Measurements from ENCODE around the gene TBL1X.
"Not testable (repeated sequence)": the region's sequence is repeated elsewhere in the genome, so short reads cannot be mapped to it uniquely, and the experiment has no call there.

TBL1X gene

GRCh38 chrX:9724711-9725110, 259.9 kb downstream of the TBL1X start:
- no peak for DNase-seq

DNA sequence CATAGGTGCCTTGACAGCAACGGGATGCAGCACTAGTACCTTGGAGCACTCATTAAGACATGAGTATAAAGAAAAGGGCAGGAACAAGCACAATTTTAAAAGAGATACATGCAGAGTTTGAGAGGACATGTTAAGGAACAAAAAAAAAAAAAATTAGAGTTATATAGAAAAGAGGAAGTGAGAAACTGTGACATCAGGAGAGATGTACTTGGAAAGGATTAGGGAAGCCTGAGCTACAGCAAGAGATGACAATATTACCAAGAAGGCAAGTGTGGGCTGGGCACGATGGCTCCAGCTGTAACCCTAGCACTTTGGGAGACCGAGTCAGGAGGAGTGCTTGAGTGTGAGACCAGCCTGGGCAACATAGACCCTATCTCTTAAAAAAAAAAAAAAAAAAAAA, 263.4 kb downstream of the TBL1X start:
- no peak for DNase-seq

DNA sequence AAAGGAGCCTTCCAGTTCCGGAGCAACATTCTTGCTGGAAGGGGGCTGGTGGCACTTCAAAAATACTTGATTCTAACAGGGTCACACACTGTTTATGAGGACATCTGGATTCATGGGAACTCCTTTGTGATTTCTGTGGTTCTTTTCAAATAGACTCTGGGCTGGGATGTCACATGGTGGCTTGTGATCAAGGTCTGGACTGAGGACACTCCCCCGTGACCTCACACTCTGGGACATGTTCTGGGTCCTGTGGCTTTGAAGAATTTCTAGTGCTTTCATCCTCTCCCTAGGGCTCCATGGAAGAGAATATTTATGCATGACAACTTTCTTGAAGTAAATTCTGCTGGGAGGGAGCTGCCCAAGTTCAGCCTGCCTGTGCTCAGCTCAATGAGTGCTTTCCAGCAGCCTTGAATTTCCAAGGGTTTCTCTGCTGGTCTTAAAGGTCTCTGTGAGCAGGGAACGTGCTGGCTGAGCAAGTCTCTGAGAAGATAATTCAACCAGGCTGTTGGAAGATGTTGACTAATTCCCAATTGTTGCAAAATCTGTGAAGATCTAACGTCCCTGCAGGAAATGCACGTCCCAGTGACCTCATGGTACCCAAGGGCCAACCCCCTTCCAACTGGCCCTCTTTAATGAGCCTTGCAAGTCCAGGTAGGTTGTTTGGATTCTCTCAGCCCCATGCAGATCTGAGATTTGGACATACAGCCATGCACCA, 264.5 kb downstream of the TBL1X start:
- no peak for DNase-seq

GRCh38 chrX:9730078-9730477, 265.2 kb downstream of the TBL1X start:
- DNase-seq: no peak

- no peak for DNase-seq
These were observed 265.9 kb downstream of the TBL1X start for GRCh38 chrX:9730752-9731151.

GRCh38 chrX:9737363-9737762, 272.5 kb downstream of the TBL1X start:
- no peak for DNase-seq

DNA sequence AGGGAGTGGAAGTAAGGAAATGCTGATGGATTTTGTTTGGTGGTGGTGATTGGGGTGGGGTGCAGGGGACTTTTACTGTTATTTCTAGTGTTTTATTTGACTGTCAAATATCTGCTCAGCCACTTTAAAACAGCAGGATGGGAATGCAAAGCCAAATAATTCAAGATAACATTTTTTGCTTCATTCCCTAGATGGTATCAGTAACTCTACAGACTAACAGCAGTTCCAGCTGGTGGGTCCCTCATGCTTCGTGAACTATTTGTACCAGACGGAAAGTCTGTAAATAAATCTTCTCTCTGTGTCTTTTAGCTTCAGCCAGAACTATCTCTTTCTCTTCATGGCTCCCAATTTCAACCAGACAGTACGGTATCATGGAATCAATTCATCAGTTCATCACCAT, 273.3 kb downstream of the TBL1X start:
- no peak for DNase-seq

DNA sequence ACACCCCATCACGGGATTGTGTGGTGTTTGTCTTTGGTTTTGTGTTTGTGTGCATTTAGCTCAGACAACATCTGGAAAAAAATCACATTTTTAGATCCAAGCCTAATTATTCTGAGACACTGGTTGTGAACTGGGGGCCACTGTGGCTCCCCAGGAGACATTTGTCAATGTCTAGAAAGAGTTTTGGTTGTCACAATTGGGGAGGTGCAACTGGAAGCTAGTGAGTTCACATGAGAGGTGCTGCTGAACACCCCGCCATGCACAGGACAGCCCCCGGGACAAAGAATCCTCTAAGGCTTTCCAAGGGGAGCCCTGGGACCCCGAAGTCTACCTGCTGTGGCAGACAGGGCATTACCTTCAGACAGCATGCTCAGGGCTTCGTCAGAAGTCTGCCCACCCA, 274.3 kb downstream of the TBL1X start:
- DNase-seq: no peak

DNA sequence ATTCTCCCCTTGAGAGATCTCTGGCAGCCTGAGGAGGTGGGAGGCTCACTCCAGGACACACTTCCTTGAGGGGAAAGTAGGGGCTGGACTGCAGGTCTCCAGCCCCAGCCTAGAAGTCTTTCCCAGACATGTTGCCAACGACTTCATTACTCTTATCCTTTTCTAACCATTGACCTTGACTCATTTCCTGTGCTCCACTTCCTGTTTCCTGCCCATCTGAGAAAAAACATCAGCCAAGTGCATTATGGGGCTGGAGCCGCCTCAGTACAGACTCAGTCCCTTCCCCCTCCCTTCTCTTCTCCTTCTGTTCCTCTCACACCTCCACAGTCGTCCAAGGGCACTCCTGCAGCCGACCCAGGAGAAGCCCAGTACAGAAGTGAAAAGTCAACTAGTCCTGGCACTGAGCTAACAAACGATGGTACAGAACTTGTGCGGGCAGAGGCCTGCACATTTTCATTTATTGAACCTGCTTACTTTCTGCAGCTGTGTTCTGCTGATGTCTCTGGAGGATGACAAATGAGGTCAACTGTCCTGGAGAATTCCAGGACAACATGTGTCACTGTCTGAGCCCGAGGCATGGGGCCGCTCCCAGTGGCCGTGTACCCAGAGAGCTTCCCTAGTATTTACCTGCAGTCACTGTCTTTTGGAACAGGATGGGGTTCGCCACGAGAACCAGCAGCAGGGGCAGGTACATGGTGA, 280.7 kb downstream of the TBL1X start:
- no peak for DNase-seq

DNA sequence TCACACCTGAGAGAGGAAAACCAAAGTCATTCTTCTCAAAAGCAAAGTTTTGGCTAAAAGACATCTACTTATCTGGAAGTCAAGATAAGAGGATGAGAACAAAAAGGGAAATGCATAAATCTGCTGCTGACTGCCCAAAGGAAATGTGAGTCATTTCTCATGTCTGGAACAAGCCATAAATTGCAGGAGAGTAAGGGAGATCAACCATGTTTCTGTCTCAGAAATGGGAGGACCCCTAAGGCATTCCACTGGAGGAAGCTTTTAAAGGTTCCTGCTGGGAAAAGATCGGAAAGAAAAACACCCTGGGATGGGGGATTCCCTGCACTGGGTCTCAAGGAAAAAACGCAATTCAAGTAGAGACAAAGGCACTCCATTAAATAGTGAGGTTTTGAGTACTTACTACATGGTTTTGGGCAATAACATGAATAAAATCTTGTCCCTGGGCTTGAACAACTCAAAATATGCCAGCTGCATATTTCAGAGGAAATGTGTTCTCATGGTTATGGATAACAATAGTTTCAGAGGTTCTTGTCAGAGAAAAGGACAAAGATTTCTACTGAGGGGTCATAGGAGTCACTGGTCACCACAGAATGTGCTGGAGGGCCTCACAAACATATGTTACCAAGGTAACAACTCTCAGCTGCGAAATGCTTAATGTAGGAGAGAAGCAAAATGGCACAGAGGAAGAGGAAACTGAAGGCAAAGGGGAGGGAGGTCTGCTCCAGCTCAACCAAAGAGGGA, 281.5 kb downstream of the TBL1X start:
- DNase-seq: no peak

- no peak for DNase-seq
These were observed 282.8 kb downstream of the TBL1X start for GRCh38 chrX:9747644-9748043.

DNA sequence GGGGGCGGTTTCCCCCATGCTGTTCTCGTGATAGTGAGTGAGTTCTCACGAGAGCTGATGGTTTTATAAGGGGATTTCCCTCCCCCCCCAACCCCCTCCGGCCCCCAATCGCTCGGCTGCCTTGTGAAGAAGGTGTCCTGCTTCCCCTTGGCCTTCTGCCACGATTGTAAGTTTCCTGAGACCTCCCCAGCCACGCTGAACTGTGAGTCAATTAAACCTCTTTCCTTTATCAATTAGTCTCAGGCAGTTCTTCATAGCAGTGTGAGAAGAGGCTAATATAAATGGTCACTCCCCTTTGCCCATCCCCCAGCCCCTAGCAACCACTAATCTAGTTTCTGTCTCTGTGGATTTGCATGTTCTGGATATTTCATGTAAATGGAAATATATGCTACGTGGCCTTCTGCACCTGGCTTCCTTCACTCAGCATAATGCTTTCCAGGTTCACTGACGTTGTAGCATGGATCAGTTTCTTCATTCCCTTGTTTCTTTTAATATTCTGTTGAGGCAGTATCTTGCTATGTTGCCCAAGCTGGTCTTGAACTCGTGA, 284.4 kb downstream of the TBL1X start:
- DNase-seq: no peak

DNA sequence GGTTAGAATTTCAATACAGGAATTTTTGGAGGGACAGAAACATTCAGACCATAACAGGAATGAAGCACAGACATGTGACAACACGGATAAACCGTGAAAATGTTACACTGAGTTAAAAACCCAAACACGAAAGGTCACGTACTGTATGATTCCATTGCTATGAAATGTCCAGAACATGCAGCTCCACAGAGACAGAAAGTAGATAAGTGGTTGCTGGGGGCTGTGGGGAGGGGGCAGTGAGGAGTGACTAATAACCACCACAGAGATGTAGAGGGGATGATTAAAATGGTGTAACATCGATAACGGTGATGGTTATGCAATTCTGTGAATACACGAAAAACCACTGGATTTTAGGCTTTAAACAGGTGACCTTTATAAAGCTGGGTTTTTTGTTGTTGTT, 292.5 kb downstream of the TBL1X start:
- DNase-seq: no peak

- no peak for DNase-seq
These were observed 293.3 kb downstream of the TBL1X start for GRCh38 chrX:9758021-9758638.

DNA sequence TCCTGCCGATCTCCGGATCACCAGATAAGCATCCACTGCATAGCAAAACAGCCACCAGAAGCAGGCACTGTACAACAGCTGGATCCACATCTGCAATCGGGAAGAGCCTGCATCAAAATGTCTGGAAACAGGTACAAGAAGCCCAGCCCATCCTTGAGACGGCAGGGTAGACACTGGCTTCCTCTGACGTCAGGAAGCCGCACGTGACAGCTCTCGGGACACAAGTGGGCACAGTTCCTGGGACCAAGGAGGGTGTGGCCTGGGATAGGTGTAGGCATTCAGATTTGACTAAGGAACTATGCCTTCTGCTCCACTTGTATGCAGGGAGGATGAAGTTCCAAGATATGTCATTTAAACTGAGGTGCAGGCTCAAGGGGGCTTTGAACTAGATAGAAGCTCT, 294.5 kb downstream of the TBL1X start:
- no peak for DNase-seq

DNA sequence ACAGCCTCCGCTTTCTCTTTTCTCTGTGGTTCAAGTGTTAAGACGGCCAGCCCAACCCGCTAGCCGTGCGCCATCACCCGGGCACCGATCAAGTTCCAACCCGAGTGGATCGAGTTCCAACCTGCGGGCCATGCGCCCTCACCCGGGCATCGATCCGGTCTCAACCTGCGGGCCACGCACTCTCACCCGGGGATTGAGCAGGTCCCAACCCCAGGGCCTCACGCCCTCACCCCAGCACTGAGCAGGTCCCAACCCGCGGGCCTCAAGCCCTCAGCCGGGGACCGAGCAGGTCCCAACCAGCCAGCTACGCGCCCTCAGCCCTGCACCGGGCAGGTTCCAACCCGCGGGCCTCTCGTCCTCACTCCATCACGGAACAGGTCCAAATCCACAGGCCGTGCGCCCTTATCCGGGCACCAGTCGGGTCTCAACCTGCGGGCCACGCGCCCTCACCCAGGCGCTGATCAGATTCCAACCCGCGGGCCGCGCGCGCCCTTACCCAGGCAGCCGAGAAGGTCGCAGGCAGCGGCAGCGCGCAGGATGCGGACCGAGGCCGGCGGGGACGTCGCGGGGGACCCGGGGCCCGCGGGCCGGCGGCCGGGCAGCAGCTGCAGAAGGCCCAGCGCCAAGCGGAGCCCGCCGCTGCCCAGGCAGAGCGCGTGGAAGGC, 300.3 kb downstream of the TBL1X start:
- DNase-seq: no peak

DNA sequence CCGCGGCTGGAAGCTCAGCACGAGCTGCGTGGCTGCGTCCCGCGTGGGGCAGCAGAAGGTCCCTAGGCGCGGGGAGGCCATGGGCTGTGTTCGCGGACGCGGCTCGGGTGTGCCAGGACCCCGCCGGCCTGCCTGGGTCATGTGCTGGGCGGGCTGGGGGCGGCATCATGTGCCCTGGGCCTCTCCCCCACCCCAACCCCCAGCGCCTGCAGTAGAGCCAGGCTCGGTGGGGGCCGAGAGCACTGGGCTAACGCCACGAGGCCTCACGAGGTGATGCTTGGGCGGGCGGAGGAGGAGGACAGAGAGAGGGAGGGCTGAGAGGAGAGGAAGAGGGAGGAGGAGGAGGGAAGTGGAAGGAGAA, 300.9 kb downstream of the TBL1X start, which contains the start of gene GPR143:
Gene GPR143, minus strand, starts transcription at position 111 of the 361 bp plus-strand sequence. Its CDS starts 30 bp downstream, at position 81.
- DNase-seq: no peak

DNA sequence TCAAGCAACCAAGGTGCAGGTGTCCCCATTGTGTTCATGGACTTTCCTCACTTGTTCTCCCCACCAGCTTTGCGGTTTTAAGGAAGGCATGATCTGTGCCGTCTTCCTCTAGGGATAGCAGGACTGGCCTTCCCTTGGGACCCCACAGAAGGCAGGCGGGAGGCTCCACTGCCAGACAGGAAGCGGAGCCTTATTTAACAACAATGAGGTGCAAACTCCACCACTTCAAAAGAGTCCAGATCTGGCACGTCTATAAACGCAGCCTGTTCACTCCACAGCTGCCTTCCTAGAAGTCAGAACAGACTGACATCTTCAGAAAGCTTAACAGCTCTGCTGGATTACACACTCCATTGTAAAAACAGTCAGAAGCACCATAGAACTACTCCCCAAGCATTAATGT, 302.5 kb downstream of the TBL1X start:
- no peak for DNase-seq

DNA sequence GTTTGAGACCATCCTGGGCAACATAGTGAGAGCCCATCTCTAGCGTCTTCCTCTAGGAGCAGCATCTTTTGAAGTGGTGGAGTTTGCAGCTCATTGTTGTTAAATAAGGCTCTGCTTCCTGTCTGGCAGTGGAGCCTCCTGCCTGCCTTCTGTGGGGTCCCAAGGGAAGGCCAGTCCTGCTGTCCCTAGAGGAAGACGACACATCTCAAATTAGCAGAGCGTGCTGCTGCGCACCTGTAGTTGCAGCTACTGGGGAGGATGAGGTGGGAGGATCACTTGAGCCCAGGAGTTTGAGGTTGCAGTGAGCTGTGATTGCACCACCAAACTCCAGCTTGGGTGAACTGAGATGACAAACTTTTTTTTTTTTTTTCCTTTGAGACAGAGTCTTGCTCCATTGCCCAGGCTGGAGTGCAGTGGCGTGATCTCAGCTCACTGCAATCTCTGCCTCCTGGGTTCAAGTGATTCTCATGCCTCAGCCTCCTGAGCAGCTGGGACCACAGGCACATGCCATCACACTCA, 303.5 kb downstream of the TBL1X start:
- DNase-seq: not testable (repeated sequence)

- no peak for DNase-seq
These were observed 305.5 kb downstream of the TBL1X start for GRCh38 chrX:9770319-9770718.

- no peak for DNase-seq
These were observed 308.1 kb downstream of the TBL1X start for GRCh38 chrX:9772943-9773342.

DNA sequence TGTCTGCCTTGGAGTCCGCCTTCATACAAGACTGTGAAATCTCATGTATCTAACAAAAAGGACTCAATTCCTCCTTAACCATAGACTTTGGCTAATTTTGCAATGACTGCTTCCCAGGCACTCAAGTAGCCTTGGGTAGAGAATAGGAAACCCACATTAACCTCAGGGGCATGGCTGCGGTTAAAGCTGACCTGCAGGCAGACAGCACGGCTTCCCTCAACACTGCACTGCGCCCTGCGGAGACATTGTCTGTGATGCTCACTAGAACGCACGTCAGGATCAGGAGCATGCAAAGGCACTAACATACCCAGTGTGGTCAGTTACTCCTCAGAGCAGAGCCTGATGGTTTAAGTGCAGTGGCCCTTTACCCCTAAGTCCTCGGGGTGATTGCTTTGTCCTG, 311.1 kb downstream of the TBL1X start:
- DNase-seq: no peak

Measured in NCI-H1105 (cell line).